GM12874 (cell line): ENCODE data around the gene OR52B6.

ENCODE experiments used
- CTCF ChIP-seq: IDR thresholded peaks from 2 replicates; pipeline ENCODE4 v1.5.1; 2011; ENCODE audit warnings: low read depth, mild to moderate bottlenecking, control low read depth, low read length, moderate library complexity; ENCODE audit not compliant: insufficient read depth

The OR52B6 gene

GRCh38 chr11:5611627-5612026 is 30.9 kb downstream of the OR52B6 start:
- no peak for TF ChIP-seq CTCF

GRCh38 chr11:5618807-5619206 is 38.1 kb downstream of the OR52B6 start:
- TF ChIP-seq CTCF: no peak

- TF ChIP-seq CTCF: no peak
Measured at GRCh38 chr11:5620651-5621521, 40.2 kb downstream of the OR52B6 start.

GRCh38 chr11:5621580-5621979 is 40.9 kb downstream of the OR52B6 start:
- no peak for TF ChIP-seq CTCF

- no peak for TF ChIP-seq CTCF
Measured at GRCh38 chr11:5622802-5623201, 42.1 kb downstream of the OR52B6 start.

- no peak for TF ChIP-seq CTCF
Measured at GRCh38 chr11:5624489-5625279, 44.0 kb downstream of the OR52B6 start, which contains the start of gene TRIM34. Gene TRIM34 (plus strand): TSS chr11:5625001. CDS start chr11:5632332, 7,331 bp downstream.

GRCh38 chr11:5625281-5625680 is 44.6 kb downstream of the OR52B6 start:
- TF ChIP-seq CTCF: no peak
